Progenitor cell of endocrine pancreas (in vitro differentiated cells): ENCODE data around the gene RIMBP2. TPM values are rescaled to one million over a fixed set of nuclear protein-coding genes. Genes with fewer than 3 reads are reported as not detected.

ENCODE experiments used
- DNase-seq: peaks from one replicate; pipeline ENCODE4 v3.0.0; 2021; ENCODE audit warnings: low spot score; ENCODE audit not compliant: unreplicated experiment
- H3K27ac Mint-ChIP-seq: 2 replicates; pipeline ENCODE4 v1.8.0; 2021; ENCODE audit warnings: mild to moderate bottlenecking, moderate library complexity, mixed read lengths
- H3K27me3 Mint-ChIP-seq: 2 replicates; pipeline ENCODE4 v1.8.0; 2021; ENCODE audit warnings: mixed read lengths
- H3K36me3 Mint-ChIP-seq: 2 replicates; pipeline ENCODE4 v1.8.0; 2022; ENCODE audit warnings: mixed read lengths; ENCODE audit not compliant: insufficient read depth
- H3K4me1 Mint-ChIP-seq: 2 replicates; pipeline ENCODE4 v1.8.0; 2021; ENCODE audit warnings: low read depth, mixed read lengths
- H3K4me3 Mint-ChIP-seq: 2 replicates; pipeline ENCODE4 v1.8.0; 2021; ENCODE audit warnings: low read depth, mild to moderate bottlenecking, moderate library complexity, mixed read lengths
- H3K9me3 Mint-ChIP-seq: 2 replicates; pipeline ENCODE4 v1.8.0; 2021; ENCODE audit warnings: low read depth, mixed read lengths
- CTCF ChIP-seq: fragments of 200-600 bp; sonication (generic); IDR thresholded peaks from one replicate; pipeline ENCODE4 v1.5.0; 2021; ENCODE audit warnings: antibody characterized with exemption, mild to moderate bottlenecking; ENCODE audit not compliant: unreplicated experiment
- total RNA-seq: library from RNA; stranded (reverse); gene quantifications from 2 replicates; pipeline ENCODE4 v1.2.1, GENCODE V29; 2021

Gene RIMBP2
- total RNA-seq, 1 donor from 2014 or later: 31.6 TPM

- Mint-ChIP-seq H3K27me3 (peaks cover 9% of the 10 kb centered on the region), H3K4me3 (no peak overlapping the region), H3K27ac (no peak overlapping the region), H3K4me1 (no peaks in the 10 kb centered on the region), H3K36me3 (no peaks in the 10 kb centered on the region), H3K9me3 (peaks cover 7% of the 10 kb centered on the region)
- DNase-seq: no peak
- no peak for TF ChIP-seq CTCF
These were observed 179.0 kb downstream of the RIMBP2 start for GRCh38 chr12:130537051-130537450.

- no peaks in the 10 kb centered on the region for H3K9me3 Mint-ChIP-seq
- H3K36me3 Mint-ChIP-seq: no peaks in the 10 kb centered on the region
- H3K27ac Mint-ChIP-seq: no peak overlapping the region
- TF ChIP-seq CTCF: no peak
- H3K4me3 Mint-ChIP-seq: no peak overlapping the region
- no peak for DNase-seq
- peaks cover 5% of the 10 kb centered on the region for H3K27me3 Mint-ChIP-seq
- no peaks in the 10 kb centered on the region for H3K4me1 Mint-ChIP-seq
These were observed 185.7 kb downstream of the RIMBP2 start for GRCh38 chr12:130530429-130530828.

- no peaks in the 10 kb centered on the region for H3K4me1 Mint-ChIP-seq
- H3K4me3 Mint-ChIP-seq: no peak overlapping the region
- no peak for DNase-seq
- no peaks in the 10 kb centered on the region for H3K9me3 Mint-ChIP-seq
- TF ChIP-seq CTCF: no peak
- H3K27me3 Mint-ChIP-seq: peaks cover 7% of the 10 kb centered on the region
- no peaks in the 10 kb centered on the region for H3K36me3 Mint-ChIP-seq
- no peak overlapping the region for H3K27ac Mint-ChIP-seq
These were observed 186.3 kb downstream of the RIMBP2 start for GRCh38 chr12:130529781-130530180.

GRCh38 chr12:130527239-130527638 lies 188.9 kb downstream of the RIMBP2 start:
- H3K27ac Mint-ChIP-seq: no peak overlapping the region
- H3K36me3 Mint-ChIP-seq: no peaks in the 10 kb centered on the region
- no peaks in the 10 kb centered on the region for H3K9me3 Mint-ChIP-seq
- H3K27me3 Mint-ChIP-seq: peaks cover 15% of the 10 kb centered on the region
- no peak overlapping the region for H3K4me3 Mint-ChIP-seq
- no peak for TF ChIP-seq CTCF
- no peak for DNase-seq
- H3K4me1 Mint-ChIP-seq: no peaks in the 10 kb centered on the region

- Mint-ChIP-seq H3K27me3 (peaks cover 18% of the 10 kb centered on the region), H3K4me3 (no peak overlapping the region), H3K27ac (peak overlapping the region; percentile 50), H3K4me1 (no peaks in the 10 kb centered on the region), H3K36me3 (no peaks in the 10 kb centered on the region), H3K9me3 (no peaks in the 10 kb centered on the region)
- TF ChIP-seq CTCF: peak; percentile 17
- peak; percentile 68 for DNase-seq
These were observed 189.3 kb downstream of the RIMBP2 start for GRCh38 chr12:130526813-130527212.
